RWPE2 (cell line): Measurements from ENCODE around the gene ZNF862.

Experiments used
- ATAC-seq: fragments of 200-7000 bp; cut with Tn5 transposase; 3 replicates; pipeline ENCODE4 v1.9.1; 2021; ENCODE audit warnings: low read depth
- DNase-seq: peaks from one replicate; pipeline ENCODE4 v3.0.0-alpha.2; 2020; ENCODE audit warnings: low spot score
- H3K27ac ChIP-seq: fragments of 450-650 bp; 2 replicates; pipeline ENCODE4 v1.5.1; 2017; ENCODE audit warnings: mild to moderate bottlenecking; ENCODE audit not compliant: poor library complexity, severe bottlenecking
- H3K27me3 ChIP-seq: fragments of 250-450 bp; sonication (Bioruptor Pico); 2 replicates; pipeline ENCODE4 v1.5.1; 2021; ENCODE audit warnings: mild to moderate bottlenecking, moderate library complexity; ENCODE audit not compliant: insufficient read depth, poor library complexity, severe bottlenecking
- H3K36me3 ChIP-seq: fragments of 250-450 bp; sonication (Bioruptor Pico); 2 replicates; pipeline ENCODE4 v1.5.1; 2020; ENCODE audit warnings: low read depth, mild to moderate bottlenecking, moderate library complexity
- H3K4me1 ChIP-seq: fragments of 250-450 bp; sonication (Bioruptor Pico); 2 replicates; pipeline ENCODE4 v1.5.1; 2021; ENCODE audit warnings: mild to moderate bottlenecking, moderate library complexity; ENCODE audit not compliant: insufficient read depth, poor library complexity, severe bottlenecking
- H3K4me3 ChIP-seq: fragments of 250-450 bp; sonication (Bioruptor Pico); 2 replicates; pipeline ENCODE4 v1.5.1; 2021; ENCODE audit warnings: mild to moderate bottlenecking, moderate library complexity; ENCODE audit not compliant: severe bottlenecking
- H3K9me3 ChIP-seq: fragments of 250-450 bp; sonication (Bioruptor Pico); 2 replicates; pipeline ENCODE4 v1.5.1; 2021; ENCODE audit warnings: mild to moderate bottlenecking, moderate library complexity; ENCODE audit not compliant: severe bottlenecking
- CTCF ChIP-seq: fragments of 450-650 bp; IDR thresholded peaks from one replicate; pipeline ENCODE4 v1.5.1; 2017; ENCODE audit warnings: mild to moderate bottlenecking, moderate library complexity; ENCODE audit not compliant: poor library complexity, severe bottlenecking

The ZNF862 gene

GRCh38 chr7:149796287-149796860, 41.8 kb upstream of the ZNF862 start:
- H3K27ac ChIP-seq = no peak overlapping the region
- H3K36me3 ChIP-seq = no peaks in the 10 kb centered on the region
- H3K4me1 ChIP-seq = no peaks in the 10 kb centered on the region
- no peak for ATAC-seq
- no peaks in the 10 kb centered on the region for H3K9me3 ChIP-seq
- DNase-seq = no peak
- no peaks in the 10 kb centered on the region for H3K27me3 ChIP-seq
- TF ChIP-seq CTCF = no peak
- H3K4me3 ChIP-seq = no peak overlapping the region

- Histone ChIP-seq H3K9me3 (no peaks in the 10 kb centered on the region), H3K27me3 (no peaks in the 10 kb centered on the region), H3K27ac (no peak overlapping the region), H3K4me3 (no peak overlapping the region), H3K4me1 (no peaks in the 10 kb centered on the region), H3K36me3 (no peaks in the 10 kb centered on the region)
- TF ChIP-seq CTCF = no peak
- ATAC-seq (no peak), DNase-seq (no peak)
Observed at GRCh38 chr7:149797771-149798170, 40.4 kb upstream of the ZNF862 start.

- H3K4me1 ChIP-seq = no peaks in the 10 kb centered on the region
- DNase-seq (no peak), ATAC-seq (no peak)
- H3K4me3 ChIP-seq = no peak overlapping the region
- no peak overlapping the region for H3K27ac ChIP-seq
- H3K36me3 ChIP-seq = no peaks in the 10 kb centered on the region
- H3K27me3 ChIP-seq = no peaks in the 10 kb centered on the region
- H3K9me3 ChIP-seq = no peaks in the 10 kb centered on the region
- TF ChIP-seq CTCF = peak; percentile 15
Observed at GRCh38 chr7:149799397-149800168, 38.6 kb upstream of the ZNF862 start.

- ATAC-seq (no peak), DNase-seq (no peak)
- H3K4me3 ChIP-seq = no peak overlapping the region
Observed at GRCh38 chr7:149800169-149800555, 38.0 kb upstream of the ZNF862 start.

More at GRCh38 chr7:149800169-149800555, 38.0 kb upstream of the ZNF862 start:
- no peak overlapping the region for H3K27ac ChIP-seq
- H3K27me3 ChIP-seq = no peaks in the 10 kb centered on the region
- no peak for TF ChIP-seq CTCF
- H3K9me3 ChIP-seq = no peaks in the 10 kb centered on the region
- no peaks in the 10 kb centered on the region for H3K36me3 ChIP-seq
- no peaks in the 10 kb centered on the region for H3K4me1 ChIP-seq
